Peyer's patch (tissue), 4 donors: ENCODE data around the gene ITGA5. TPM values are rescaled to one million over a fixed set of nuclear protein-coding genes. Genes with fewer than 3 reads are reported as not detected.

Experiments
- DNase-seq, 3 donors: peaks; one replicate each; pipeline ENCODE4 v3.0.0-alpha.2; 2017 to 2019
- H3K27ac ChIP-seq, 4 donors: fragments of 200-600 bp; sonication (generic); one replicate each; pipeline ENCODE4 v1.5.1; 2016 to 2019
- H3K27me3 ChIP-seq, 2 donors: fragments of 200-600 bp; sonication (generic); one replicate each; pipeline ENCODE4 v1.5.1; 2019
- H3K36me3 ChIP-seq, 3 donors: fragments of 200-600 bp; sonication (generic); one replicate each; pipeline ENCODE4 v1.5.1; 2016 to 2019
- H3K4me1 ChIP-seq, 4 donors: fragments of 200-600 bp; sonication (generic); one replicate each; pipeline ENCODE4 v1.5.1; 2016 to 2019
- H3K4me3 ChIP-seq, 4 donors: fragments of 200-600 bp; sonication (generic); 1 replicate in 3 of 4; 2 replicates in 1 of 4; pipeline ENCODE4 v1.5.1; 2016 to 2019; ENCODE audit warnings: mild to moderate bottlenecking in 1 of 4
- H3K9me3 ChIP-seq, 4 donors: fragments of 200-600 bp; sonication (generic); one replicate each; pipeline ENCODE4 v1.5.1; 2016 to 2019; ENCODE audit warnings: mild to moderate bottlenecking in 1 of 4
- CTCF ChIP-seq, 6 experiments: fragments of 450-650 bp in 4 of 6; fragments of 200-600 bp in 2 of 6; sonication (generic) in 1 of 6; IDR thresholded peaks; one replicate each; pipeline ENCODE4 v1.5.1; 2017 to 2019; ENCODE audit warnings: antibody characterized with exemption in 6 of 6, mild to moderate bottlenecking in 3 of 6, moderate library complexity in 1 of 6
- POLR2A ChIP-seq, 2 donors: fragments of 450-650 bp; IDR thresholded peaks; one replicate each; pipeline ENCODE4 v1.5.1; 2017; ENCODE audit warnings: antibody characterized with exemption in 2 of 2, mild to moderate bottlenecking in 2 of 2, moderate library complexity in 2 of 2
- total RNA-seq, 4 donors: library from RNA; depleted of rRNA; stranded (reverse); fragments of >200 nt; gene quantifications; one replicate each; pipeline ENCODE4 v1.1.0, GENCODE V29; 2016

Gene ITGA5
- total RNA-seq, 4 donors from 2014 or later = 21.0 to 78.4 (median 44.5) TPM

GRCh38 chr12:54421175-54421878, 2.3 kb upstream of the ITGA5 start:
- DNase-seq = peak in 1 of 3 donors; percentile 75
- no peaks in the 10 kb centered on the region for H3K27me3 ChIP-seq
- H3K4me3 ChIP-seq = no peak overlapping the region
- no peaks in the 10 kb centered on the region for H3K36me3 ChIP-seq
- TF ChIP-seq POLR2A (IDR thresholded peaks at IDR 0.05) = no peak
- TF ChIP-seq CTCF (IDR thresholded peaks at IDR 0.05) = no peak
- no peaks in the 10 kb centered on the region for H3K9me3 ChIP-seq
- H3K4me1 ChIP-seq = peaks cover 0 to 17% (median 3%) of the 10 kb centered on the region in 4 donors
- H3K27ac ChIP-seq = peak overlapping the region; percentile 80 to 95 (median 82)

- Histone ChIP-seq H3K4me1 (peaks cover 0 to 23% (median 4%) of the 10 kb centered on the region in 4 donors), H3K27ac (peak overlapping the region; percentile 80 to 95 (median 82)), H3K9me3 (no peaks in the 10 kb centered on the region), H3K27me3 (no peaks in the 10 kb centered on the region), H3K36me3 (no peaks in the 10 kb centered on the region), H3K4me3 (no peak overlapping the region)
- DNase-seq = peak in 1 of 3 donors; percentile 54
- TF ChIP-seq POLR2A (IDR thresholded peaks at IDR 0.05) = no peak
- no peak for TF ChIP-seq CTCF (IDR thresholded peaks at IDR 0.05)
Observed at GRCh38 chr12:54420766-54421144, 1.7 kb upstream of the ITGA5 start.

DNA sequence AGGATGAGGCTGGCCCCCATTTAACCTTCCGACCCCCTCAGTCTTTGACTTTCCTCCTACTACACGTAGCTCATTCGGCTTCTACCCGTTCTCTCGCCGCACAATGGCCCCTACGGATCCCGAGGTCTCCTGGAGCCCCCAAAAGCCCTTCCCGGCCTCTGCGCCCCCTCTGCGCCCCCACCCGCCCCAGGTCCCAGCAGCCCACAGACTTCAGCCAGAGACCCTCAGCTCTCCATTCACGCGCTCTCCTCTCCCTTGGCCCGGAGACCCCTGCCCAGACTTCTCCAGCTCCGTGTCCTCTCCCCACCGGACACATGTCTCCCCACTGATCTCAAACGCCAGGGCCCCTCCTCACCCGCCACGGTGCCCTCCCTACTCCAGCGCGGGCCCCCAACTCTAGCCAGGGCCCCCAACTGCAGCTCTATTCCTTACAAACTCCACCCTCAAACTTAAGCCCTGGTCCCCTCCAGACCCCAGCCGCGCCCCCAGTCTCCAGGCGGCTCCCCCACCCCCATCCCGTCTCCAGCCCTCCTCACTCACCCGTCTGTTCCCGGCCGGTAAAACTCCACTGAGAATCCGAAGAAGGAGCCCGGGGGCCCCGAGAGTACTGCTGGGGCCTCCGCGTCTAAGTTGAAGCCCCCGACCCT, 502 bp downstream of the ITGA5 start:
- H3K4me3 ChIP-seq = peak overlapping the region; percentile 64 to 84 (median 69)
- no peaks in the 10 kb centered on the region for H3K9me3 ChIP-seq
- H3K27me3 ChIP-seq = no peaks in the 10 kb centered on the region
- TF ChIP-seq POLR2A (IDR thresholded peaks at IDR 0.05) (no peak), CTCF (IDR thresholded peaks at IDR 0.05) (no peak)
- DNase-seq = peak in 1 of 3 donors; percentile 46
- peaks cover 0 to 43% (median 15%) of the 10 kb centered on the region in 4 donors for H3K4me1 ChIP-seq
- H3K36me3 ChIP-seq = no peaks in the 10 kb centered on the region
- H3K27ac ChIP-seq = peak overlapping the region; percentile 80 to 95 (median 82)

- Histone ChIP-seq H3K4me1 (peaks cover 0 to 50% (median 19%) of the 10 kb centered on the region in 4 donors), H3K27me3 (no peaks in the 10 kb centered on the region), H3K9me3 (no peaks in the 10 kb centered on the region), H3K36me3 (no peaks in the 10 kb centered on the region), H3K4me3 (peak overlapping the region; percentile 64 to 84 (median 69)), H3K27ac (peak overlapping the region; percentile 80 to 95 (median 82))
- TF ChIP-seq POLR2A (IDR thresholded peaks at IDR 0.05) (no peak), CTCF (IDR thresholded peaks at IDR 0.05) (no peak)
- DNase-seq = peak in 1 of 3 donors; percentile 61
Observed at GRCh38 chr12:54417712-54418440, 1.2 kb downstream of the ITGA5 start.

DNA sequence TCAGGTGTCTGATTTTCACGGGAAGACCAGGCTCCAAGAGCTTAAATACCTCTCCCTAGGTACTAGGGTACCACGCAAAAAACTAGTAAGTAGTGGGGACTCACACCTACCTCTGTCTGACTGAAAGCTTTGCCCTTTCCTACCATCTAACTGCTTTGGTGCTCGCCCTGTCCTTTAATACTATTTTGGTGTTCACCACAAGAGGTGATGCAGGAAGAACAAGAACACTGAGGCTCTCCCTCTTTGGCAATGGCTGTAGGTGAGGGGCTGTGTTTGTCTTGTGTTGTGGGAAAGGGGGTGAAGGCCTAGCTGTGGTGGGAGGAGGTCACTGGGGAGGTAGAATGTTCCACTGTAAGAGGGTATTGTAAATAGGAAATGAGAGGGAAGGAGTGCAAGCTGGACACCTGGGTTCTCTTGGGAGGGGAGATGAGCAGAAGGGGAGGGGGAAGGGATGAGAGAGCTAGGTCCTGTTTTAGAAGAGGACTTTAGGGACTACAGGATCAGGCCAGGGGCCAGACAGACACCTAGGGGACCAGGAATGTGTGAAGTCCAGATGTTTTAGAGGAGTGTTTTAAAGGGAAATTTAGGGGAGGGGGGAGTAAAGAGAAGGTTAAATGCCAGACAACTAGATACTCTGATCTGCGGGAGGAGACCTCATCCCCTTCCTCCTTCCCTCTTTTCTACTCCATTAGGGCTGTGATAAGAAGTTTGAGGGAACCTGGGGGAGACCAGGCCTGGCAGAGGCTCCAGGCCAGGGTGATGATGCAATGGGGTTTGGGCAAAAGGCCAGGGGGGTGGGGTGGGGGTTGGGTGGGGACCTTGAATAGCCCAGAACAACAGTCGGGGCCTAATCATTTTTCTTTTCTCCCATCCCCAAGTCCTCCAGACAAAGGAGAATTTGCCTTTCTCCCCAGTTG, 2.1 kb downstream of the ITGA5 start:
- no peaks in the 10 kb centered on the region for H3K36me3 ChIP-seq
- TF ChIP-seq POLR2A (IDR thresholded peaks at IDR 0.05) (no peak), CTCF (IDR thresholded peaks at IDR 0.05) (no peak)
- H3K9me3 ChIP-seq = no peaks in the 10 kb centered on the region
- H3K27ac ChIP-seq = peak overlapping the region; percentile 80 to 95 (median 82)
- peak overlapping the region; percentile 64 to 84 (median 69) for H3K4me3 ChIP-seq
- peak in 1 of 3 donors; percentile 44 for DNase-seq
- no peaks in the 10 kb centered on the region for H3K27me3 ChIP-seq
- H3K4me1 ChIP-seq = peaks cover 0 to 52% (median 24%) of the 10 kb centered on the region in 4 donors
